Measurements from ENCODE around the gene UBTFL1. TPM values are rescaled to one million over a fixed set of nuclear protein-coding genes. Genes with fewer than 3 reads are reported as not detected.
A peak's percentile ranks its signal among the peaks of the same experiment; 100 is the strongest.
"Not testable (repeated sequence)": the region's sequence is repeated elsewhere in the genome, so short reads cannot be mapped to it uniquely, and the experiment has no call there.

Gene UBTFL1
- total RNA-seq: not detected
- not detected for polyA plus RNA-seq
- 0 reads per million in 6 experiments for total RNA-seq

- DNase-seq, H3K4me3 Mint-ChIP-seq, H3K4me1 Mint-ChIP-seq, ATAC-seq, H3K9me3 Mint-ChIP-seq, H3K36me3 Mint-ChIP-seq, POLR2A ChIA-PET, H3K27ac Mint-ChIP-seq: not testable (repeated sequence)
- H3K27me3 Mint-ChIP-seq: peaks cover 0 to 10% (median 0%) of the 10 kb centered on the region in 5 donors
These were observed at the start of gene UBTFL1 for GRCh38 chr11:90085650-90086049. TSS of gene UBTFL1 (plus strand) at chr11:90085950. CDS start at chr11:90085950, 0 bp downstream.

- H3K9me3 Mint-ChIP-seq, H3K4me3 Mint-ChIP-seq, H3K27ac Mint-ChIP-seq, H3K4me1 Mint-ChIP-seq, H3K27me3 Mint-ChIP-seq, H3K36me3 Mint-ChIP-seq, DNase-seq, POLR2A ChIA-PET, ATAC-seq: not testable (repeated sequence)
These were observed 34.0 kb upstream of the UBTFL1 start for GRCh38 chr11:90051591-90052209.

- H3K36me3 Mint-ChIP-seq, POLR2A ChIA-PET, H3K27ac Mint-ChIP-seq, H3K4me3 Mint-ChIP-seq, H3K4me1 Mint-ChIP-seq, ATAC-seq, H3K9me3 Mint-ChIP-seq, H3K27me3 Mint-ChIP-seq: not testable (repeated sequence)
- peak in 1 of 10 donors; percentile 34 for DNase-seq
These were observed 33.4 kb upstream of the UBTFL1 start for GRCh38 chr11:90052311-90052710.

- POLR2A ChIA-PET, H3K27me3 Mint-ChIP-seq, ATAC-seq, DNase-seq, H3K4me3 Mint-ChIP-seq, H3K4me1 Mint-ChIP-seq, H3K9me3 Mint-ChIP-seq, H3K27ac Mint-ChIP-seq, H3K36me3 Mint-ChIP-seq: not testable (repeated sequence)
These were observed 32.2 kb upstream of the UBTFL1 start for GRCh38 chr11:90053545-90053944.

GRCh38 chr11:90088731-90089130 is 3.0 kb downstream of the UBTFL1 start:
- H3K9me3 Mint-ChIP-seq, DNase-seq, POLR2A ChIA-PET, H3K27ac Mint-ChIP-seq, H3K27me3 Mint-ChIP-seq, H3K36me3 Mint-ChIP-seq, H3K4me1 Mint-ChIP-seq, H3K4me3 Mint-ChIP-seq, ATAC-seq: not testable (repeated sequence)

- H3K4me3 Mint-ChIP-seq, H3K4me1 Mint-ChIP-seq, POLR2A ChIA-PET: not testable (repeated sequence)
These were observed 9.6 kb downstream of the UBTFL1 start for GRCh38 chr11:90095230-90095924.

GRCh38 chr11:90098261-90098660 is 12.5 kb downstream of the UBTFL1 start:
- POLR2A ChIA-PET, H3K36me3 Mint-ChIP-seq, ATAC-seq, H3K4me3 Mint-ChIP-seq, H3K9me3 Mint-ChIP-seq, H3K27me3 Mint-ChIP-seq, H3K27ac Mint-ChIP-seq, DNase-seq, H3K4me1 Mint-ChIP-seq: not testable (repeated sequence)

More at GRCh38 chr11:90095230-90095924, 9.6 kb downstream of the UBTFL1 start:
- not testable (repeated sequence) for H3K36me3 Mint-ChIP-seq, H3K9me3 Mint-ChIP-seq, H3K27ac Mint-ChIP-seq, DNase-seq, H3K27me3 Mint-ChIP-seq, ATAC-seq

- no peak overlapping the region for H3K27ac Mint-ChIP-seq
- POLR2A ChIA-PET: no interaction called here
These were observed 14.7 kb downstream of the UBTFL1 start for GRCh38 chr11:90100431-90100830.

GRCh38 chr11:90113541-90113940 is 27.8 kb downstream of the UBTFL1 start:
- H3K4me1 Mint-ChIP-seq: no peaks in the 10 kb centered on the region
- POLR2A ChIA-PET: no interaction called here
- no peaks in the 10 kb centered on the region for H3K36me3 Mint-ChIP-seq
- H3K27ac Mint-ChIP-seq: no peak overlapping the region
- DNase-seq (no peak), ATAC-seq (no peak)
- peaks cover 0 to 12% (median 0%) of the 10 kb centered on the region in 5 donors for H3K27me3 Mint-ChIP-seq
- H3K9me3 Mint-ChIP-seq: no peaks in the 10 kb centered on the region
- H3K4me3 Mint-ChIP-seq: no peak overlapping the region

More at GRCh38 chr11:90100431-90100830, 14.7 kb downstream of the UBTFL1 start:
- ATAC-seq (no peak), DNase-seq (no peak)
- peaks cover 0 to 8% (median 2%) of the 10 kb centered on the region in 5 donors for H3K27me3 Mint-ChIP-seq
- peaks cover 0 to 3% (median 0%) of the 10 kb centered on the region in 4 donors for H3K4me1 Mint-ChIP-seq
- no peaks in the 10 kb centered on the region for H3K36me3 Mint-ChIP-seq
- H3K4me3 Mint-ChIP-seq: no peak overlapping the region
- H3K9me3 Mint-ChIP-seq: no peaks in the 10 kb centered on the region

GRCh38 chr11:90120191-90120590 is 34.4 kb downstream of the UBTFL1 start:
- no peak overlapping the region for H3K27ac Mint-ChIP-seq
- ATAC-seq (no peak), DNase-seq (no peak)
- no peak overlapping the region for H3K4me3 Mint-ChIP-seq
- H3K36me3 Mint-ChIP-seq: no peaks in the 10 kb centered on the region
- H3K4me1 Mint-ChIP-seq: no peaks in the 10 kb centered on the region
- no peaks in the 10 kb centered on the region for H3K9me3 Mint-ChIP-seq
- peaks cover 0 to 3% (median 0%) of the 10 kb centered on the region in 5 donors for H3K27me3 Mint-ChIP-seq
- POLR2A ChIA-PET: no interaction called here

GRCh38 chr11:90124371-90124770 is 38.6 kb downstream of the UBTFL1 start:
- Mint-ChIP-seq H3K4me3 (no peak overlapping the region), H3K27ac (no peak overlapping the region), H3K27me3 (peaks cover 6 to 13% (median 6%) of the 10 kb centered on the region in 5 donors), H3K9me3 (no peaks in the 10 kb centered on the region), H3K4me1 (no peaks in the 10 kb centered on the region), H3K36me3 (no peaks in the 10 kb centered on the region)
- ATAC-seq (no peak), DNase-seq (no peak)
- POLR2A ChIA-PET: no interaction called here

- POLR2A ChIA-PET: no interaction called here
- peaks cover 6 to 19% (median 9%) of the 10 kb centered on the region in 5 donors for H3K27me3 Mint-ChIP-seq
- H3K4me1 Mint-ChIP-seq: no peaks in the 10 kb centered on the region
- ATAC-seq (no peak), DNase-seq (no peak)
- no peaks in the 10 kb centered on the region for H3K36me3 Mint-ChIP-seq
- no peak overlapping the region for H3K27ac Mint-ChIP-seq
- H3K9me3 Mint-ChIP-seq: no peaks in the 10 kb centered on the region
- no peak overlapping the region for H3K4me3 Mint-ChIP-seq
These were observed 39.2 kb downstream of the UBTFL1 start for GRCh38 chr11:90124946-90125345.

GRCh38 chr11:90133560-90134477 is 48.1 kb downstream of the UBTFL1 start:
- no peak for DNase-seq
- Mint-ChIP-seq H3K4me3 (peak overlapping the region in 8 of 10 donors; percentile 0 to 64 (median 52)), H3K27me3 (peaks cover 29 to 65% (median 42%) of the 10 kb centered on the region in 5 donors), H3K9me3 (peaks cover 0 to 6% (median 0%) of the 10 kb centered on the region in 9 donors), H3K36me3 (no peaks in the 10 kb centered on the region), H3K27ac (no peak overlapping the region), H3K4me1 (peaks cover 7 to 19% (median 9%) of the 10 kb centered on the region in 4 donors)
- POLR2A ChIA-PET: no interaction called here
- no peak for ATAC-seq

Data from naive thymus-derived CD8-positive, alpha-beta T cell (primary cell).